ENCODE results near the gene CRTC1.

Gene CRTC1

GRCh38 chr19:18697680-18698079, 14.2 kb downstream of the CRTC1 start:
- Histone ChIP-seq H2AFZ (ENCODE audit: low read depth, low read length) (no peak overlapping the region), H3K79me2 (ENCODE audit: insufficient read depth, low read length) (peaks cover 19% of the 10 kb centered on the region; the same call in 1 of the 2 replicates), H3K9ac (ENCODE audit: low read depth, low read length) (no peak overlapping the region), H3K4me2 (ENCODE audit: insufficient read depth, low read length) (no peak overlapping the region), H3K27ac (ENCODE audit: low read length) (no peak overlapping the region), H3K27me3 (ENCODE audit: insufficient read depth, low read length, poor library complexity) (no peaks in the 10 kb centered on the region), H3K4me1 (ENCODE audit: insufficient read depth, low read length) (peaks cover 20% of the 10 kb centered on the region), H3K9me3 (ENCODE audit: insufficient read depth, low read length, severe bottlenecking) (no peaks in the 10 kb centered on the region), H3K36me3 (ENCODE audit: insufficient read depth, low read length) (no peaks in the 10 kb centered on the region), H4K20me1 (ENCODE audit: insufficient read depth, low read length) (peaks cover 48% of the 10 kb centered on the region), H3K4me3 (ENCODE audit: low read depth in 1 of 2, low read length in 2 of 2) (no peak overlapping the region)
- DNase-seq (no peak), ATAC-seq (ENCODE audit: insufficient read depth, low read depth) (no peak)
- TF ChIP-seq EZH2 (IDR thresholded peaks at IDR 0.05; ENCODE audit: borderline replicate concordance, low read depth, low read length, severe bottlenecking) (no peak), CTCF (IDR thresholded peaks at IDR 0.05; ENCODE audit: borderline replicate concordance, extremely low read depth, low read length, poor library complexity, severe bottlenecking) (no peak)

DNA sequence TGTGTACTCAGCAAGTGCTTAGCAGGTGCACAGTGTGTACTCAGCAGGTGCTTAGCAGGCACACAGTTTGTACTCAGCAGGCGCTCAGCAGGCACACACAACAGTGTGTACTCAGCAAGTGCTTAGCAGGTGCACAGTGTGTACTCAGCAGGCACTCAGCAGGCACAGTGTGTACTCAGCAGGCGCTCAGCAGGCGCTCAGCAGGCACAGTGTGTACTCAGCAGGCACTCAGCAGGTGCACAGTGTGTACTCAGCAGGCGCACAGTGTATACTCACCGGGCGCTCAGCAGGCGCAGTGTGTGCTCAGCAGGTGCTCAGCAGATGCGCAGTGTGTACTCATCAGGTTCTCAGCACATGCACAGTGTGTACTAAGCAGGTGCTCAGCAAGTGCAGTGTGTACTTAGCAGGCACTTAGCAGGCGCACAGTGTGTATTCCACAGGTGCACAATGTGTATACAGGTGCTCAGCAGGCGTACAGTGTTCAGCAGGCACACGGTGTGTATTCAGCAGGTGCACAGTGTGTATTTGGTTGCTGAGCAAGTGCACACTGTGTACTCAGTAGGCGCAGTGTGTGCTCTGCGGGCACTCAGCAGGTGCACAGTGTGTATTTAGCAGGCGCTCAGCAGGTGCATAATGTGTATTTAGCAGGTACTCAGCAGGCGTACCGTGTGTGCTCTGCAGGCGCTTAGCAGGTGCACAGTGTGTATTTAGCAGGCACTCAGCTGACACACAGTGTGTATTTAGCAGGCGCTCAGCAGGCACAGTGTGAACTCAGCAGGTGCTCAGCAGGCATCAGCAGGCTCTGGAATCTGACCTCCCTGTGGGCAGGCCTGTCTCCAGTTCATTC, 15.1 kb downstream of the CRTC1 start:
- H3K4me2 ChIP-seq (ENCODE audit: insufficient read depth, low read length), result no peak overlapping the region
- peaks cover 19% of the 10 kb centered on the region; the same call in 1 of the 2 replicates for H3K79me2 ChIP-seq (ENCODE audit: insufficient read depth, low read length)
- H3K9me3 ChIP-seq (ENCODE audit: insufficient read depth, low read length, severe bottlenecking), result no peaks in the 10 kb centered on the region
- H3K27ac ChIP-seq (ENCODE audit: low read length), result no peak overlapping the region
- peaks cover 48% of the 10 kb centered on the region for H4K20me1 ChIP-seq (ENCODE audit: insufficient read depth, low read length)
- ATAC-seq (ENCODE audit: insufficient read depth, low read depth), result no peak
- H2AFZ ChIP-seq (ENCODE audit: low read depth, low read length), result no peak overlapping the region
- H3K9ac ChIP-seq (ENCODE audit: low read depth, low read length), result no peak overlapping the region
- TF ChIP-seq CTCF (IDR thresholded peaks at IDR 0.05; ENCODE audit: borderline replicate concordance, extremely low read depth, low read length, poor library complexity, severe bottlenecking) (no peak), EZH2 (IDR thresholded peaks at IDR 0.05; ENCODE audit: borderline replicate concordance, low read depth, low read length, severe bottlenecking) (no peak)
- no peak overlapping the region for H3K4me3 ChIP-seq (ENCODE audit: low read depth in 1 of 2, low read length in 2 of 2)
- H3K36me3 ChIP-seq (ENCODE audit: insufficient read depth, low read length), result no peaks in the 10 kb centered on the region
- H3K27me3 ChIP-seq (ENCODE audit: insufficient read depth, low read length, poor library complexity), result no peaks in the 10 kb centered on the region
- no peak for DNase-seq
- peaks cover 20% of the 10 kb centered on the region for H3K4me1 ChIP-seq (ENCODE audit: insufficient read depth, low read length)

DNA sequence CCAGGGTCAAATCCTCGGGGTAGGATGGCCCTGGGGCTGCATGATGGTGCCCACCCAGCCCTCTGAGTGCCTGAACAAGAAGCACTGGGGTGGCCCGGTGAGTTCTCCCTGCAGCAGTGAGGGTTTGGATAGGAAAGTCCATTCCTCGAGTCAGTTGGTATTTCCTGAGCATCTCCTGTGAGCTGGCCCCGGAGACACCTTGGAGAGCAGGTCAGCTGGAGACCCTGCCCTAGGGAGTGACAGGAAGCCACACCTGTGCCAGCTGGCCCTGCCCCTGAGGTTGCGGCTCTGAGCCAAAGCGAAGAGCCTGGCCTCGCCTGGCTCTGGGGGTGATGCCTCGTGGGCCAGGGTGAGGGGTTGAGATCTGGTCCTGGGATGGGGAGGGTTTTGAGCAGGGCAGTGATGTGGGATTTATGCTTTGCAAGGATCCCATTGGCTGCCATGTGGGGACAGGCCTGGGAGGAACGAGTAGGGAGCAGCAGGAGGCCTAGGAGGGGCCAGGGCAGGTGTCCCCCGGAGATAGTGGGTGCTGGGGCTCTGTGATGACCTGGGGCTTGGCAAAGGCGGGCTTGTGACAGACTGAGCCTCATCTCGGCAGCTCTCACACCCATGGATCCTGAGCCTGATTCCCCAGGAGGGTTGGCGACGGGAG, 16.0 kb downstream of the CRTC1 start:
- peaks cover 20% of the 10 kb centered on the region for H3K4me1 ChIP-seq (ENCODE audit: insufficient read depth, low read length)
- H3K79me2 ChIP-seq (ENCODE audit: insufficient read depth, low read length), result peaks cover 21% of the 10 kb centered on the region; the same call in 1 of the 2 replicates
- H4K20me1 ChIP-seq (ENCODE audit: insufficient read depth, low read length), result peaks cover 48% of the 10 kb centered on the region
- ATAC-seq (ENCODE audit: insufficient read depth, low read depth), result no peak
- H3K36me3 ChIP-seq (ENCODE audit: insufficient read depth, low read length), result no peaks in the 10 kb centered on the region
- H3K27ac ChIP-seq (ENCODE audit: low read length), result no peak overlapping the region
- H3K27me3 ChIP-seq (ENCODE audit: insufficient read depth, low read length, poor library complexity), result no peaks in the 10 kb centered on the region
- H3K4me3 ChIP-seq (ENCODE audit: low read depth in 1 of 2, low read length in 2 of 2), result no peak overlapping the region
- H3K4me2 ChIP-seq (ENCODE audit: insufficient read depth, low read length), result peak overlapping the region; percentile 34; the same call in 1 of the 2 replicates
- H2AFZ ChIP-seq (ENCODE audit: low read depth, low read length), result no peak overlapping the region
- no peak overlapping the region for H3K9ac ChIP-seq (ENCODE audit: low read depth, low read length)
- no peaks in the 10 kb centered on the region for H3K9me3 ChIP-seq (ENCODE audit: insufficient read depth, low read length, severe bottlenecking)
- no peak for DNase-seq
- TF ChIP-seq EZH2 (IDR thresholded peaks at IDR 0.05; ENCODE audit: borderline replicate concordance, low read depth, low read length, severe bottlenecking) (no peak), CTCF (IDR thresholded peaks at IDR 0.05; ENCODE audit: borderline replicate concordance, extremely low read depth, low read length, poor library complexity, severe bottlenecking) (no peak)
